Kidney (tissue), 14 donors: ENCODE measurements around the gene DNHD1. TPM values are rescaled to one million over a fixed set of nuclear protein-coding genes. Genes with fewer than 3 reads are reported as not detected.

Experiments used
- DNase-seq, 5 donors: peaks; one replicate each; pipeline ENCODE4 v3.0.0-alpha.2; 2013 to 2020
- FAIRE-seq: peaks from 2 replicates; lab custom pipeline; 2012; peaks lifted over from hg19 to GRCh38; lab: Jason Lieb, UNC
- H3K27ac ChIP-seq, 2 donors: one replicate each; pipeline ENCODE4 v1.7.0; 2013; ENCODE audit warnings: low read depth in 2 of 2, low read length in 2 of 2, inconsistent platforms in 1 of 2
- H3K27me3 ChIP-seq: one replicate; pipeline ENCODE4 v1.7.1; 2013; ENCODE audit warnings: low read length, inconsistent platforms; ENCODE audit not compliant: control insufficient read depth, insufficient read depth
- H3K36me3 ChIP-seq, 3 donors: one replicate each; pipeline versions ENCODE4 v1.7.0 to v1.7.1; 2013; ENCODE audit warnings: low read length in 3 of 3, control low read depth in 1 of 3, inconsistent platforms in 1 of 3; ENCODE audit not compliant: insufficient read depth in 3 of 3, control insufficient read depth in 2 of 3
- H3K4me1 ChIP-seq, 3 donors: one replicate each; pipeline versions ENCODE4 v1.7.0 to v1.7.1; 2013; ENCODE audit warnings: low read length in 3 of 3, inconsistent platforms in 1 of 3, low read depth in 1 of 3; ENCODE audit not compliant: control insufficient read depth in 2 of 3, insufficient read depth in 2 of 3
- H3K4me3 ChIP-seq, 3 donors: one replicate each; pipeline versions ENCODE4 v1.7.0 to v1.8.1; 2013; ENCODE audit warnings: low read length in 3 of 3, control low read depth in 1 of 3, inconsistent platforms in 1 of 3
- H3K9ac ChIP-seq, 3 donors: one replicate each; pipeline versions ENCODE4 v1.7.0 to v1.7.1; 2013; ENCODE audit warnings: low read length in 3 of 3, control low read depth in 1 of 3, inconsistent platforms in 1 of 3
- H3K9me3 ChIP-seq, 3 donors: one replicate each; pipeline versions ENCODE4 v1.7.0 to v1.7.1; 2013; ENCODE audit warnings: low read length in 3 of 3, control low read depth in 1 of 3, inconsistent platforms in 1 of 3; ENCODE audit not compliant: control insufficient read depth in 2 of 3, insufficient read depth in 1 of 3
- CTCF ChIP-seq: IDR thresholded peaks from 3 replicates; pipeline ENCODE4 v1.5.1; 2012; ENCODE audit warnings: mild to moderate bottlenecking, moderate library complexity, borderline replicate concordance; ENCODE audit not compliant: insufficient read depth; ENCODE audit errors: extremely low read depth
- intact Hi-C: fragments of 100-400 bp; cut with DNase I; formaldehyde crosslinking; loops from one replicate; pipeline ENCODE4 v1.11.1; 2022
- polyA plus RNA-seq: library from polyadenylated mRNA; stranded (reverse); fragments of 350-450 nt; fragmentation: Illumina TruSeq; extraction: RNeasy Lipid Tissue Mini Kit (QIAGEN cat#74804); gene quantifications from one replicate; pipeline ENCODE4 v1.2.3, GENCODE V29; 2014; ENCODE audit warnings: low read depth, low replicate concordance; ENCODE audit not compliant: insufficient read depth
- total RNA-seq: library from RNA; stranded (reverse); fragmentation: NEBNext Ultra II Directional; extraction: Animal tissue kit (Norgen Biotek cat#: 25700); gene quantifications from one replicate; pipeline ENCODE4 v1.2.1, GENCODE V29; 2021
- donor health status: control.
- donor health status: control.
- donor health status: control.
- donor health status: control.
- donor health status: control.
- donor health status: DM: yes; HTN: yes; CAD: no.
- donor health status: Normal renal cell carcinoma (clear cell type).

DNHD1 gene
- total and polyA plus RNA-seq, 2 donors from 2014 or later = 3.5 to 10.1 TPM

- no peaks in the 10 kb centered on the region for H3K27me3 ChIP-seq
- no peaks in the 10 kb centered on the region for H3K4me1 ChIP-seq
- intact Hi-C loops = no loop called here
- no peak for TF ChIP-seq CTCF
- H3K9ac ChIP-seq = no peak overlapping the region
- no peaks in the 10 kb centered on the region for H3K36me3 ChIP-seq
- FAIRE-seq (no peak), DNase-seq (no peak)
- H3K9me3 ChIP-seq = no peaks in the 10 kb centered on the region
- H3K4me3 ChIP-seq = no peak overlapping the region
- H3K27ac ChIP-seq = no peak overlapping the region
Observed at GRCh38 chr11:6542727-6543126, 45.6 kb downstream of the DNHD1 start.

GRCh38 chr11:6544921-6545850 lies 48.1 kb downstream of the DNHD1 start:
- no peak for DNase-seq
- Histone ChIP-seq H3K4me1 (no peaks in the 10 kb centered on the region), H3K27me3 (no peaks in the 10 kb centered on the region), H3K9me3 (no peaks in the 10 kb centered on the region), H3K9ac (no peak overlapping the region), H3K4me3 (no peak overlapping the region), H3K27ac (no peak overlapping the region), H3K36me3 (no peaks in the 10 kb centered on the region)
- intact Hi-C loops = no loop called here
- no peak for TF ChIP-seq CTCF
- no peak for FAIRE-seq

DNA sequence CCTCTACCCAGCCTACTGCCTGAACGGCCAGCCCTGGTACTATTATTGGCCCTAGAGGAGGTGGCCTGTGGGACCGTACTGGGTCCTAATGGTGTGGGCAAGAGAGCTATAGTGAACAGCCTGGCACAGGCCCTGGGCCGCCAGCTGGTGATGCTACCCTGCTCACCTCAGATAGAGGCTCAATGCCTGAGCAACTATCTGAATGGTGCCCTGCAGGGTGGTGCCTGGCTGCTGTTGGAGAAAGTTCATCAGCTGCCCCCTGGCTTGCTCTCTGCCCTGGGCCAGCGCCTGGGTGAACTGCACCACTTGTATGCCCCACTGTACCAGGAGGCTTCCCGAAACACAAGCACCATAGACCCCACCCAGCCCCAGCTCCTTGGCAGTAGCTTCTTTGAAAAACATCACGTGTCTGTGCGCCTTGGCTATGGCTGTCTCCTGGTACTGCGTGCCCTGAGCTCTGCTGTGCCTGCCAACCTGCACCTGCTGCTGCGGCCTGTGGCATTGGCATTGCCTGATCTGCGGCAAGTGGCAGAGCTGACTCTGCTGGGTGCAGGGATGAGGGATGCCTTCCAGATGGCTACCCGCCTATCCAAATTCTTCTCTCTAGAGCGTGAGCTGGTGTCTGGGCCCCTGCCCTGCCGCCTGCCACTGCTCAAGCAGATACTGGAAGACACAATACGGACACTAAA lies 49.0 kb downstream of the DNHD1 start:
- no peaks in the 10 kb centered on the region for H3K36me3 ChIP-seq
- no peaks in the 10 kb centered on the region for H3K9me3 ChIP-seq
- no peak for DNase-seq
- no peaks in the 10 kb centered on the region for H3K27me3 ChIP-seq
- H3K9ac ChIP-seq = no peak overlapping the region
- no peak for FAIRE-seq
- no peak overlapping the region for H3K4me3 ChIP-seq
- no peak for TF ChIP-seq CTCF
- intact Hi-C loops = no loop called here
- no peaks in the 10 kb centered on the region for H3K4me1 ChIP-seq
- no peak overlapping the region for H3K27ac ChIP-seq
